Activated CD8-positive, alpha-beta T cell treated with anti-CD3 and anti-CD28 coated beads, Interleukin-2, amount 10 ng/mL, durations not matched to agents 7 days and 5 days (primary cell): ENCODE results near the gene XRCC4. TPM values are rescaled to one million over a fixed set of nuclear protein-coding genes. Genes with fewer than 3 reads are reported as not detected.
"Not testable (repeated sequence)": the region's sequence is repeated elsewhere in the genome, so short reads cannot be mapped to it uniquely, and the experiment has no call there.

Experiments
- ATAC-seq: fragments of 150-1000 bp; cut with Tn5 transposase; one replicate; pipeline ENCODE4 v1.10.0; 2021; ENCODE audit warnings: moderate library complexity
- CTCF ChIA-PET: fragments of 350-600 bp; sonication (Branson Sonifier 250); formaldehyde crosslinking; loops from one replicate; lab custom pipeline; 2021; ENCODE audit warnings: antibody characterized with exemption; lab: Charles Lee
- POLR2A ChIA-PET: fragments of 350-600 bp; sonication (Branson Sonifier 250); formaldehyde crosslinking; loops from one replicate; lab custom pipeline; 2021; ENCODE audit warnings: antibody characterized with exemption; lab: Charles Lee
- DNase-seq: peaks from one replicate; pipeline ENCODE4 v3.0.0-alpha.2; 2020
- H3K27ac Mint-ChIP-seq: one replicate; pipeline ENCODE4 v1.8.0; 2021; ENCODE audit warnings: mild to moderate bottlenecking, mixed read lengths
- H3K27me3 Mint-ChIP-seq: one replicate; pipeline ENCODE4 v1.8.0; 2021; ENCODE audit warnings: low read depth, mixed read lengths
- H3K36me3 Mint-ChIP-seq: one replicate; pipeline ENCODE4 v1.8.0; 2021; ENCODE audit warnings: low read depth, mixed read lengths
- H3K4me1 Mint-ChIP-seq: one replicate; pipeline ENCODE4 v1.8.0; 2021; ENCODE audit warnings: low read depth, mixed read lengths
- H3K4me3 Mint-ChIP-seq: one replicate; pipeline ENCODE4 v1.8.0; 2021; ENCODE audit warnings: mild to moderate bottlenecking, mixed read lengths
- H3K9me3 Mint-ChIP-seq: one replicate; pipeline ENCODE4 v1.8.0; 2022; ENCODE audit warnings: mixed read lengths; ENCODE audit not compliant: insufficient read depth
- total RNA-seq, 2 experiments: library from RNA; stranded (reverse); gene quantifications; one replicate each; pipeline ENCODE4 v1.2.3, GENCODE V29; 2021

Gene XRCC4
- total RNA-seq, 2 experiments from 2014 or later: 12.6 to 13.4 TPM

GRCh38 chr5:83253720-83254119, 176.4 kb downstream of the XRCC4 start:
- ATAC-seq: no peak
- no peak for DNase-seq
- Mint-ChIP-seq H3K4me1 (no peaks in the 10 kb centered on the region), H3K36me3 (no peaks in the 10 kb centered on the region), H3K9me3 (no peaks in the 10 kb centered on the region), H3K27me3 (no peaks in the 10 kb centered on the region), H3K27ac (no peak overlapping the region), H3K4me3 (no peak overlapping the region)
- POLR2A ChIA-PET: no interaction called here
- CTCF ChIA-PET: no interaction called here

- no peaks in the 10 kb centered on the region for H3K9me3 Mint-ChIP-seq
- H3K4me3 Mint-ChIP-seq: no peak overlapping the region
- H3K4me1 Mint-ChIP-seq: no peaks in the 10 kb centered on the region
- ATAC-seq (no peak), DNase-seq (no peak)
- ChIA-PET POLR2A (no interaction called here), CTCF (no interaction called here)
- H3K27me3 Mint-ChIP-seq: no peaks in the 10 kb centered on the region
- H3K36me3 Mint-ChIP-seq: no peaks in the 10 kb centered on the region
- H3K27ac Mint-ChIP-seq: no peak overlapping the region
Measured at GRCh38 chr5:83255268-83255667, 177.9 kb downstream of the XRCC4 start.

DNA sequence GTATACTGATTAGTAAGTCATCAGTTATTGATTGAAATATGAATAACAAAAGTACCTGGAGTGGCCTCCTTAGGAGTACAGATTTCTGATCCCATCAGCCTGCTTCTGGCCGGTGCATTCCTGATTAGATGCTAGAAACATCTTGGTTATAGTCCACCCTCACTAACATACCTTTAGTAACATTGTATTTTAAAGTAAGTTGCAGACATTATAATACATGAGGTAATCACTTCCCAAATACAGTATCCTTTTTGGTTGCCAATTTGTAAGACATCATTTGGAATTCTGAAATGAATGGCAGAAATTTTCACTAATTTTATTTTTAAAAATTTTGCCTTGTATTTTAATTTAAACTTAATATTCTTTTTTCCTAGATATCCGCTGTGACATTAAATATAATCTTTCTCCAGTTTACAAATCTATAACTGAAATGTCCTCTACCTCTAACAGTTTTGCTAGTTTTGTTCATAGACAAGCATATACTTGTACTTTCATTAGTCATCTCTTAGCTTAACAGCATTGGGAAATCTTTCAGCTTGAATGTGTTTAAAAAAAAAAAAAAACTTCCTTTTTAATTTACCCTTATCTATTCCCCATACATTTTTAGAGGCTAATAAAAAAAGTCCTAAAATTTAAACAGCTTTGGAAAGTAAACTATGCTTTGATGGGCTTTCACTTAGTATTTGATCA, 178.9 kb downstream of the XRCC4 start:
- Mint-ChIP-seq H3K4me1 (no peaks in the 10 kb centered on the region), H3K9me3 (no peaks in the 10 kb centered on the region), H3K4me3 (no peak overlapping the region), H3K27me3 (no peaks in the 10 kb centered on the region), H3K27ac (no peak overlapping the region), H3K36me3 (no peaks in the 10 kb centered on the region)
- ChIA-PET CTCF (no interaction called here), POLR2A (no interaction called here)
- no peak for ATAC-seq
- DNase-seq: no peak

GRCh38 chr5:83257684-83258083, 180.3 kb downstream of the XRCC4 start:
- POLR2A ChIA-PET, H3K4me1 Mint-ChIP-seq, H3K4me3 Mint-ChIP-seq, H3K9me3 Mint-ChIP-seq, ATAC-seq, H3K27ac Mint-ChIP-seq, CTCF ChIA-PET, H3K36me3 Mint-ChIP-seq, H3K27me3 Mint-ChIP-seq, DNase-seq: not testable (repeated sequence)

GRCh38 chr5:83265318-83265717, 188.0 kb downstream of the XRCC4 start:
- ChIA-PET POLR2A (no interaction called here), CTCF (no interaction called here)
- H3K27ac Mint-ChIP-seq: no peak overlapping the region
- H3K9me3 Mint-ChIP-seq: no peaks in the 10 kb centered on the region
- H3K27me3 Mint-ChIP-seq: no peaks in the 10 kb centered on the region
- DNase-seq (no peak), ATAC-seq (no peak)
- H3K36me3 Mint-ChIP-seq: no peaks in the 10 kb centered on the region
- no peaks in the 10 kb centered on the region for H3K4me1 Mint-ChIP-seq
- H3K4me3 Mint-ChIP-seq: no peak overlapping the region

DNA sequence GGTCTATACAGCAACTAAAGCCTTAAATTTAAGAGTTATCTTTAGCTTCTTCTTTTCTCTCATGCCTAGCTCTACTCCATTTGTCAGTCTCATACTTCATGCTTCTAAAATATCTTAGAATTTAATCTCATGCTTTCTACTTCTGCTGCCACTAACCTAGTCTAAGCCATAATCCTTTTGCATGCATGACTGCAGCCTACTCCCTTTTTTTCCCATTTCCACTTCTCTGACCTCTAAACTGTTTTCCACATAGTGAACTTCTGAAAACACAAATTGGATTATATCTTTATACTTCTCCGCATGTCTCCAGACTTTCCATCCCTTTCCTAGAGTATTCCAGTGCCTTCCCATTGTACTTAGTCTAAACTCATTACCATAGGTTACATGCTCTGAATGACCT, 193.0 kb downstream of the XRCC4 start:
- no peaks in the 10 kb centered on the region for H3K4me1 Mint-ChIP-seq
- ChIA-PET CTCF (no interaction called here), POLR2A (no interaction called here)
- DNase-seq (no peak), ATAC-seq (no peak)
- H3K9me3 Mint-ChIP-seq: no peaks in the 10 kb centered on the region
- H3K4me3 Mint-ChIP-seq: no peak overlapping the region
- no peaks in the 10 kb centered on the region for H3K36me3 Mint-ChIP-seq
- no peaks in the 10 kb centered on the region for H3K27me3 Mint-ChIP-seq
- H3K27ac Mint-ChIP-seq: no peak overlapping the region

DNA sequence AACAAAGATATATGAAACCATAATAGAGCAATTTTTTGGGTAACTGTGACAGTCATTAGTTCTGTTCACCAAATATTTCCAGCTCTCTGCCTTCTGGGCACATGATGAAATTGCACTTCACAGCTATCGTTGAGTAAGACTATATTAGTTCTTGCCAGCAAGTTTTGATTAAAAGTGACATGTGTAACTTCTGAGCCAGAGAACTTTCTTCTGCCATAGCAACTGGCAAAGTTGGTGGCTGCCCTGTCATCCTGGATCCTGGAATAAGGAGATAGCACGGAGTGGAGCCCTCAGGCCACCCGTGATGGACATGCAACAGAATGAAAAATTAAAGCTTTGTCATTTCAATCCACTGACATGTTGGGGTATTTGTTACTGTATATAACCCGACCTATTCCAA, 199.8 kb downstream of the XRCC4 start:
- no peaks in the 10 kb centered on the region for H3K4me1 Mint-ChIP-seq
- no peak overlapping the region for H3K27ac Mint-ChIP-seq
- POLR2A ChIA-PET: no interaction called here
- H3K9me3 Mint-ChIP-seq: no peaks in the 10 kb centered on the region
- H3K27me3 Mint-ChIP-seq: no peaks in the 10 kb centered on the region
- CTCF ChIA-PET: no interaction called here
- H3K4me3 Mint-ChIP-seq: no peak overlapping the region
- DNase-seq: no peak
- no peak for ATAC-seq
- no peaks in the 10 kb centered on the region for H3K36me3 Mint-ChIP-seq

DNA sequence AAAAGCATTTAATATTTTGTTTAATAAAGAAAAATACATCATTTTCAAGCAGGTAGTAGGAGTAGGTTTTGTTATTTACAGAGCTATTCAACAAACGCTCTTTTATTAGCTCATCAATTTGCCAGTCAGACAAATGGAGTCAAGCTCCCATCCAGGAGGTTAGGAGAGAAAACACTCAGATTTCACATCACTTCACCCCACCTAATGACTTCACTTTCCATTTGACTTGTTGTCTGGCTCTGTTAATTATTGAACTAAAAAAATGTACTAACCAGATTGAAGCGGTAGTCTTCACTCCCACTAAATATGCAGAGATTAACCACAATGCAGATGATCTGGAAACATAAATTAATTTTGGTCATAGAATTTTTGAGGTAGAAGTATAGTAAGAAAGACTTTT, 200.6 kb downstream of the XRCC4 start:
- no peak for ATAC-seq
- H3K36me3 Mint-ChIP-seq: no peaks in the 10 kb centered on the region
- H3K9me3 Mint-ChIP-seq: no peaks in the 10 kb centered on the region
- no peak overlapping the region for H3K4me3 Mint-ChIP-seq
- no peaks in the 10 kb centered on the region for H3K27me3 Mint-ChIP-seq
- ChIA-PET CTCF (no interaction called here), POLR2A (interaction anchor here (0.6 kb wide), 1 partner anchor 1372 kb away, joined by 5 read pairs; no protein-coding TSS in a partner anchor)
- no peak overlapping the region for H3K27ac Mint-ChIP-seq
- H3K4me1 Mint-ChIP-seq: no peaks in the 10 kb centered on the region
- DNase-seq: no peak

DNA sequence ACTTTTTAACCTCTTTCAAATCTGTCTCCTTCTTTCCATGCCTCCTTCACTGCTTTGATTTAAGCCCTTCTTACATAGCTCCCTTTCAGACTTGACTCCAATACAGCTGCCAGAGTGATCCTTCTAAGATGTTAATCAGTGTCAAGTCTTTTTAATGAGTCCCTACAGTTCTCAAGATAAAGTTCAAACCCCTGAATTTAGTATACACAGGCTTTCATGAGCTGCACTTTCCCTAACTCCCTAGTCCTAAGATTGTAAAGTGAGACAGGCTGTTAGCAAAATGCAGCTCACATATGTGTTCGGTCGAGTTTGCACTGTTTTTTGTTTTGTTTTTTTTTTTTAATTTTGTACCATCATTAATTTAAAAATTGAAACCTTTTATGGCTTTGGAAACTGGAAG, 203.8 kb downstream of the XRCC4 start:
- Mint-ChIP-seq H3K4me1 (no peaks in the 10 kb centered on the region), H3K4me3 (no peak overlapping the region)
- ATAC-seq: no peak

DNA sequence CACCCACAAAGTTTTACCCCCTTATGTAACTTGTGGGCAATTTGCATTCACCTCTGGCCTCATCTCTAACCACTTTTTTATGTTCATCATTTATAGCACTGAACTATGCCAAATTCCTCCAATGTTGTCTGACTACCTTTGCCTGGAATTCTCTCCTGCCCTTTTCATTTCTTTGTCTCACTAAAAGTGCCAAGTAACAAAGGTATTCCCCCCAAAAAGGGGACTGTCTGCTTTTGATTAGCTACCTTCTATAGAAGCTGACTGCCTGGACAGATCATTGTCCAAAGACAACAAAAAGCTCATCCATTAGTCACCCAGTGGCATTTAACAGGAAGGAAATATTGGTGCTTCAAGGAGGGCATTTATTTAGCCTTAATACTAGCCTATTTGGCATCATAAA, 204.3 kb downstream of the XRCC4 start:
- CTCF ChIA-PET: no interaction called here
- no peak for ATAC-seq
- H3K4me1 Mint-ChIP-seq: no peaks in the 10 kb centered on the region
- no peaks in the 10 kb centered on the region for H3K36me3 Mint-ChIP-seq
- no peaks in the 10 kb centered on the region for H3K9me3 Mint-ChIP-seq
- H3K27me3 Mint-ChIP-seq: no peaks in the 10 kb centered on the region
- POLR2A ChIA-PET: no interaction called here
- H3K4me3 Mint-ChIP-seq: no peak overlapping the region
- no peak for DNase-seq
- H3K27ac Mint-ChIP-seq: no peak overlapping the region

More for the DNA sequence above, 203.8 kb downstream of the XRCC4 start:
- ChIA-PET CTCF (no interaction called here), POLR2A (no interaction called here)
- DNase-seq: no peak
- H3K27ac Mint-ChIP-seq: no peak overlapping the region
- no peaks in the 10 kb centered on the region for H3K36me3 Mint-ChIP-seq
- no peaks in the 10 kb centered on the region for H3K9me3 Mint-ChIP-seq
- H3K27me3 Mint-ChIP-seq: no peaks in the 10 kb centered on the region

DNA sequence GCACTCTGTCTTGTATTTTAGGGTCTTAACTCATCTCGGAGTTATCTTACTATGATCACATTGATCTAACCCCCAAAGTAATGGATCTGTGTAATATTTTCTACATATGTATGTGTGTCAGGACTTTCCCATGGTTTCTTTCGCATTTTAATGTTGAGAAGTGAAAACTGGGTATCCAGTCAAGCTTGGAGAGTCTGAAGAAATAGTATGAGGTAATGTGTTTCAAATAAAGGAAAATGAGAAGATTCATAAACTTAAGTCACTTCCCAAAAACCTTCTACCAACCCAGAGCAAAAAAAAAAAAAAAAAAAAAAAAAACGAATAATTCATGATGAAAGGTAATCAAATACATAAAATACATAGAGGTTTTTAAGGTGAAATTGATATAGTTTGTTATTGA, 206.4 kb downstream of the XRCC4 start:
- ATAC-seq: no peak
- Mint-ChIP-seq H3K27ac (no peak overlapping the region), H3K27me3 (no peaks in the 10 kb centered on the region), H3K36me3 (no peaks in the 10 kb centered on the region), H3K9me3 (no peaks in the 10 kb centered on the region), H3K4me3 (no peak overlapping the region), H3K4me1 (no peaks in the 10 kb centered on the region)
- ChIA-PET CTCF (no interaction called here), POLR2A (no interaction called here)
- no peak for DNase-seq

DNA sequence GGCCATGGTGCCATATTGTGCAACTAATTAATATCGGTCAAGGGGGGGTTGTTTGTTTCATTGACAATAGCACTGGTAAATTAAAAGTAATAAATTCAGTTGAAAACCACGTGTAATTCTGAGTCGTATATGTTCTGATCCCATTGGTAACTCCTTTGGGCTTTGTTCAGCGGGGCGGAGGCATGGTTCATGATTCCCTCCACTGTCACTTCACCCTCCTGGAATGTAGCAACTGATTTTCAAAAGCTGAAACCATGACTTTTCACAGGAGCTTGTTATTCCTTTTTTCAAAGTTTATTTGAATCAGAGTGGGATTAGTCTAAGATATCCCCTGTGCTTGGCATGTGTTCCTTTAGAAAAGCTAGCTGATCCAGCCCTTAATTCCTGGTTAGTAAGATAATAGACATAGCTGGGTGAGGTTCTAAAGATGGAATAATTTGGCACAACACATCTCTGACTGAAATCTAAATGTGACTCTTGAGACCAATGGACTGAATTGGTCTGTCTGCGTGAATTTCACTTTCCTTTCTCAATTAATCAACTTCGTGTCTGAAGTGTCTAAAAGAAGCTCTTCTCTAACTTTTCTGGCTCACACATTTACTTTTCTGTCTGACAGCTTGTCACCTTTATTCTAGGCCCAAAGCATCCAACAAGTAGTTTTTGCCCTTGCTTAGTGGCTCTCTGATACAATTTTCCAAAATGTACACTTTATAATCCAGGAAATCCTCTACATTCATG, 208.5 kb downstream of the XRCC4 start:
- ChIA-PET POLR2A (no interaction called here), CTCF (no interaction called here)
- no peaks in the 10 kb centered on the region for H3K9me3 Mint-ChIP-seq
- H3K27ac Mint-ChIP-seq: no peak overlapping the region
- no peaks in the 10 kb centered on the region for H3K4me1 Mint-ChIP-seq
- no peak for DNase-seq
- H3K4me3 Mint-ChIP-seq: no peak overlapping the region
- no peaks in the 10 kb centered on the region for H3K27me3 Mint-ChIP-seq
- H3K36me3 Mint-ChIP-seq: no peaks in the 10 kb centered on the region
- ATAC-seq: no peak
